ENCODE measurements around the gene PRRG4. TPM values are rescaled to one million over a fixed set of nuclear protein-coding genes. Genes with fewer than 3 reads are reported as not detected.

The PRRG4 gene
- total RNA-seq, 1 donor from 2014 or later = 3.7 TPM

DNA sequence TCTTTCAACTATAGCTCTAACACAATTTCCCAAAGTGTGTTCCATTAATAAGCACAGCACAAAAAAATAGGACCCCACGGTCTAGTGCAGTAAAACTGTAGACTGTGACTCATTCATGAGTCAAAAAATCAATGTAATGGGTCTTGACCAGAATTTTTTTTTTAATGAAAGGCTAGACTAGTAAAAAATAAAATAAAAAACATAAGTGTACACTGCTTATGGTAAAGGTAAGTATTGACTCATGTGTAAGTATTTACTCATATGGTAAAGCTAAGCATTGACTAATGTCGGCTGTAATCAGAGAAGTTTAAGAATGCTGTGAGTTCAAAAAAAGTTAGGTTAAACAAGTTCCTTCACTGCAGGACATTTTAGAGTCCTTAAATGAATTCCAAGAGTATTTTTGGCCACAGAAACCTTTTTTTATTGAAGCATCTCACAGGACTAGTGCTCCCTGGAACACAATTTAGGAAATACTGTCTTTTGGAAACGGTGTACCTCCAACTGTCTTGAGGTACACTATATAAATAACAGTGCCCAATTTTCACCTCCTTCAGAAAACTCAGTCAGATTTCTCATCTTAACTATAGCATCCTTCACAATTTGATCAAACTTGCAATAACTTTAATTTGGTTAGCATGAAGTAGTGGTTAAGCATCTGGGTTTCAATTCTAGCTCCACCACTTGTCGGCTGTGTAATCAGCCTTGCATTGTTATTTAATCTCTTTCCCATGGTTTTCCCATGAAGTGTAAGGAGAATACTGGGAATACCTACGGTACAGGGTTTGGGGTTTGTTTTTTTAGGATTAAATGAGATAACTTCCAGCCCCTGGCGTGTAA, 37.4 kb upstream of the PRRG4 start:
- Histone ChIP-seq H3K27me3 (ENCODE audit: control insufficient read depth, insufficient read depth, low read length) (no peaks in the 10 kb centered on the region), H3K4me3 (ENCODE audit: low read depth, low read length) (no peak overlapping the region), H3K36me3 (ENCODE audit: control insufficient read depth, insufficient read depth, low read length) (no peaks in the 10 kb centered on the region)
- TF ChIP-seq, protein P1, sequence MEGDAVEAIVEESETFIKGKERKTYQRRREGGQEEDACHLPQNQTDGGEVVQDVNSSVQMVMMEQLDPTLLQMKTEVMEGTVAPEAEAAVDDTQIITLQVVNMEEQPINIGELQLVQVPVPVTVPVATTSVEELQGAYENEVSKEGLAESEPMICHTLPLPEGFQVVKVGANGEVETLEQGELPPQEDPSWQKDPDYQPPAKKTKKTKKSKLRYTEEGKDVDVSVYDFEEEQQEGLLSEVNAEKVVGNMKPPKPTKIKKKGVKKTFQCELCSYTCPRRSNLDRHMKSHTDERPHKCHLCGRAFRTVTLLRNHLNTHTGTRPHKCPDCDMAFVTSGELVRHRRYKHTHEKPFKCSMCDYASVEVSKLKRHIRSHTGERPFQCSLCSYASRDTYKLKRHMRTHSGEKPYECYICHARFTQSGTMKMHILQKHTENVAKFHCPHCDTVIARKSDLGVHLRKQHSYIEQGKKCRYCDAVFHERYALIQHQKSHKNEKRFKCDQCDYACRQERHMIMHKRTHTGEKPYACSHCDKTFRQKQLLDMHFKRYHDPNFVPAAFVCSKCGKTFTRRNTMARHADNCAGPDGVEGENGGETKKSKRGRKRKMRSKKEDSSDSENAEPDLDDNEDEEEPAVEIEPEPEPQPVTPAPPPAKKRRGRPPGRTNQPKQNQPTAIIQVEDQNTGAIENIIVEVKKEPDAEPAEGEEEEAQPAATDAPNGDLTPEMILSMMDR (IDR thresholded peaks at IDR 0.05; ENCODE audit: insufficient read depth, low read length, poor library complexity, severe bottlenecking) = no peak
- no peak for DNase-seq (ENCODE audit: low read depth)

GRCh38 chr11:32792948-32793475, 36.7 kb upstream of the PRRG4 start:
- no peaks in the 10 kb centered on the region for H3K27me3 ChIP-seq (ENCODE audit: control insufficient read depth, insufficient read depth, low read length)
- H3K36me3 ChIP-seq (ENCODE audit: control insufficient read depth, insufficient read depth, low read length) = no peaks in the 10 kb centered on the region
- no peak overlapping the region for H3K4me3 ChIP-seq (ENCODE audit: low read depth, low read length)
- DNase-seq (ENCODE audit: low read depth) = peak; percentile 5
- TF ChIP-seq, protein P1 (IDR thresholded peaks at IDR 0.05; ENCODE audit: insufficient read depth, low read length, poor library complexity, severe bottlenecking) = peak; percentile 64

DNA sequence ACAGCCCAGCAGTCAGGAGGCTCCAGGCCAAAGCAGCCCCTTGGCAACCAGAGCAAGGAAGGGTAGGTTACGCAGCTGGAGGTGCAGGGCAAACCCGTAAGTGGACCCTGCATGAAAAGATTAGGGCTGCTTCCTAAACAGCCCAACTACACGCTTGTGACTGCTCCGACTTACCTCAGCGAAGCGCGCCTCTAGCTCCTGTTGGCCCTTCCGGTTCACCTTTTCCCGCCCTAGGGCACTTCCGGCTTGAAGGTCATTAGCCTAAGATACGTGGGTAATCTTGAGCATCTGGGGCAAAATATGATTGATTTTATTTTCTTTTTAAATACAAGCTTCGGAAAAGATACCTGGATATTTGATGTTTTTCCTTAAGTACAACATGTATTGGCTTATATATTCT, 35.3 kb upstream of the PRRG4 start, which contains the start of gene CCDC73:
Gene CCDC73 (minus strand): TSS at position 224 of the 400 bp plus-strand sequence. CDS start 34,419 bp downstream, outside the sequence.
- no peak for DNase-seq (ENCODE audit: low read depth)
- H3K36me3 ChIP-seq (ENCODE audit: control insufficient read depth, insufficient read depth, low read length) = no peaks in the 10 kb centered on the region
- no peaks in the 10 kb centered on the region for H3K27me3 ChIP-seq (ENCODE audit: control insufficient read depth, insufficient read depth, low read length)
- H3K4me3 ChIP-seq (ENCODE audit: low read depth, low read length) = no peak within 1 kb of the TSS
- TF ChIP-seq, protein P1 (IDR thresholded peaks at IDR 0.05; ENCODE audit: insufficient read depth, low read length, poor library complexity, severe bottlenecking) = no peak

- TF ChIP-seq, protein P1 (IDR thresholded peaks at IDR 0.05; ENCODE audit: insufficient read depth, low read length, poor library complexity, severe bottlenecking) = no peak
- Histone ChIP-seq H3K27me3 (ENCODE audit: control insufficient read depth, insufficient read depth, low read length) (no peaks in the 10 kb centered on the region), H3K4me3 (ENCODE audit: low read depth, low read length) (no peak overlapping the region), H3K36me3 (ENCODE audit: control insufficient read depth, insufficient read depth, low read length) (no peaks in the 10 kb centered on the region)
- no peak for DNase-seq (ENCODE audit: low read depth)
Observed at GRCh38 chr11:32796425-32796824, 33.3 kb upstream of the PRRG4 start.

DNA sequence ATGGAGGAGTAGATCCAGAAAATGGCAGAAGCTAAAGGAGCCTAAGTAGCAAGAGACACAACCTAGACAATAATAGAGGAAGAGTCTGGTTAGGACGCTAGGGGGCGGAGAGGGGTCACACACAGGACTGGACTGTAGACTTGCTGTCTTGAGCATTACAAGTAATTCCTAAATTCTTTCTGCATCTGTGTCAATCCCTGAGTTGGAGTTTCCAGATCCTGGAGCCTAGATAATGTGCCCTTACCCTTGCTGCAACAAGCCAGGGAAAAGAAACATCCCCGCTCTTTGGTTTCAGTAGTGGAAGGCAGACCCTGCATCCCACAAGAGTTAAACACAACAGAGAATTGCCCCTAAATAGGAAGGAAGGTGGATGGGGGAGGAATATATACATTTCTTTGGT, 20.4 kb upstream of the PRRG4 start:
- TF ChIP-seq, protein P1 (IDR thresholded peaks at IDR 0.05; ENCODE audit: insufficient read depth, low read length, poor library complexity, severe bottlenecking) = peak; percentile 93
- DNase-seq (ENCODE audit: low read depth) = no peak
- no peaks in the 10 kb centered on the region for H3K36me3 ChIP-seq (ENCODE audit: control insufficient read depth, insufficient read depth, low read length)
- H3K27me3 ChIP-seq (ENCODE audit: control insufficient read depth, insufficient read depth, low read length) = no peaks in the 10 kb centered on the region
- H3K4me3 ChIP-seq (ENCODE audit: low read depth, low read length) = no peak overlapping the region
